GM19193 (cell line): ENCODE results near the gene CNFN.

Experiments
- POLR2A ChIP-seq: IDR thresholded peaks from 4 replicates; pipeline ENCODE4 v1.6.1; 2011; ENCODE audit not compliant: insufficient read depth, insufficient read length; ENCODE audit errors: extremely low read depth

CNFN gene, protein sequence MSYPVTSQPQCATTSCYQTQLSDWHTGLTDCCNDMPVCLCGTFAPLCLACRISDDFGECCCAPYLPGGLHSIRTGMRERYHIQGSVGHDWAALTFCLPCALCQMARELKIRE

DNA sequence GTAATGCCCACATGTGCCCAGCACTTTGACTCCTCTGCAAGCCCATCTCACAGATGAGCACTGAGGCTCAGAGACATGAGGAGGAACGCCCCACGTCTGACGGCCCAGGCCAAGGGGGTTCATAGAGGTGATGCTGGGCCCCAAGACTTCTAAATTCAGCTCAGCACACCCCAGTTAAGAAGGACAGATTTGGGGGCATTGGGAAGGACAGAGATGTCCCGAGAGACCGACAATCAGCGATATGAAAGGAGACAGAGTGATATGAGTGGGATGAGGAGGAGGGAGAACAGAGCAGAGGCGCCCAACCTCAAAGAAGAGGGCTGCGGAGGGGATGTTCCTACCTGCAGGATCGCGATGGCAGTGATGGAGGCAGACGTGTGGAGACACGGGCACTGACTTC, at the start of gene CNFN:
CNFN (minus strand) TSS at position 399 of the 400 bp plus-strand sequence. CDS start 1,260 bp downstream, outside the sequence.
- TF ChIP-seq POLR2A: no peak

DNA sequence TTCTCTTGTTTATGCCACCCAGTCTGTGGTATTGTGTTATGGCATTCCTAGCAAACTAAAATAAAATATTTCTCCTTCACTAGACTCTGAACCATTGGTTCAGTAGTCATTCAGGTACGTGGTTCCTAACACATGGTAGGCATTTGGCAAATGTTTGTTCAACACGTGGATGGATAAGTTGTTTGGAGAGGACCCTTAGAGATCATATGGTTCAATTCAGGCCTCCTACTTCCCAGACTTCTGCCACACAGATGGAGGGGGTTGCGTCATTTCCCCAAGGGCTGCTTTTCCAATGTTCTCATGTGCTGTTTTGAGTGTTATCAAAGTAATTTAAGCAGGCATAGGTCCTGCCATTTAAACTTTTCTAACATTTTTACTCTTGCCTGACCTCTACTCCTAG, 45.9 kb upstream of the CNFN start:
- TF ChIP-seq POLR2A: no peak

DNA sequence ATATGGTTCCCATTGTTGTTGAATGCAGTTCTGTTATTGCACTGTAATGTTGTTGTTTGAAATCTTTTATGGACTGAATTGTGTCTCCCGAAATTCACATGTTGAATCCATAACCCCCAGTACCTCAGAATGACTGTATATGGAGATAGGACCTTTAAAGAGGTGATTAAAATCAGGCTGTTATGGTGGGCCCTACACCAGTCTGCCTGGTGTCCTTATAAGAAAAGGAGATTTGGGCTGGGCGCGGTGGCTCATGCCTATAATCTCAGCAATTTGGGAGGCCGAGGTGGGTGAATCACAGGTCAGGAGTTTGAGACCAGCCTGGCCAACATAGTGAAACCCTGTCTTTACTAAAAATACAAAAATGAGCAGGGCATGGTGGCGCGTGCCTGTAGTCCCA, 45.2 kb upstream of the CNFN start:
- TF ChIP-seq POLR2A: no peak

DNA sequence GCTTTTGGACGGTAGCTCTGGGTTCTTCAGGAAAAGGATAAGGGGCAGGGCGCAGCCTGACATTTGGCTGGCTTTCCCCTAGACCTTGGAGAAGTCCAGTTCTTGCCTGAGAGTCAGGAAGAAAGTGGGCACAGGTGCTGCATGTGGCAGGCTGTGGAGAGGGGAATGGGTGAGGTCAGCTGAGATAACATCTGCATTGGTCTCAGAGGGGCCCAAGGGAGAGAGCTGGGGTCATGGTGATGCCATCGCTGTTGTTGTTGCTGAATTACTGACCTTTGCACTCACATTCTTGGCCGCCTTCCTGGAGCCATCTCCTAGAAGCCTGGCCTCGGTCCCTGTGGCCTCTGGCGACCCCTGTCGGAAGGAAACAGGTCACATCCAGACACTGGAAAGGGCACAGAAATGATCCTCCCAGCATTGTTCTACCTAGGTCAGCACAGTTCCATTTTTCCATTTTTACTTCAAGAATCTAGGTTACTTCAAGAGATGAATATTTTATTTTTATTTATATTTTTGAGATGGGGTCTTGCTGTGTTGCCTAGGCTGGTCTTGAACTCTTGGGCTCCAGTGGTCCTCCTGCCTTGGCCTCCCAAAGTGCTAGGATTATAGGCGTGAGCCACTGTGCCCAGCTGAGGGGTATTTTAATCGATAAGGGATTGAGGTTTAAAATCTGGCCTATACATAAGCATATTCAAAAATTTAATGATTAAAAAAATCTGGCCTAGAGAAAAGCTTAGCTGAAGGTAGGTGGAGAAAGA, 43.6 kb upstream of the CNFN start:
- no peak for TF ChIP-seq POLR2A

DNA sequence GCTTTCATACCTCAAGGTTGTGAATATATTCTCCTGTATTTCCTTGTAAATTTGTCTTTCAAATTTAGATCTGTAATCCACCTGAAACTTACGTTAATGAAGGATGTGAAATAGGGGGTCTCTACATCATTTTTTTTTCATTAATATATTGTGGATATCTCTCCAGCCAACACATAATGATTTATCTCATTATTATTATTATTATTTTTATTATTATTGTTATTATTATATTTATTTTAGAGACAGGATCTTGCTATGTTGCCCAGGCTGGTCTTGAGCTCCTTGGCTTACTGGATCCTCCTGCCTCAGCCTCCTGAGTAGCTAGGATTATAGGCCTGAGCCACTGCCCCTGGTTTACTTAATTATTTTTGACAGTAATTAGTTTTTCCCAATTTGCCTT, 41.4 kb upstream of the CNFN start:
- no peak for TF ChIP-seq POLR2A

DNA sequence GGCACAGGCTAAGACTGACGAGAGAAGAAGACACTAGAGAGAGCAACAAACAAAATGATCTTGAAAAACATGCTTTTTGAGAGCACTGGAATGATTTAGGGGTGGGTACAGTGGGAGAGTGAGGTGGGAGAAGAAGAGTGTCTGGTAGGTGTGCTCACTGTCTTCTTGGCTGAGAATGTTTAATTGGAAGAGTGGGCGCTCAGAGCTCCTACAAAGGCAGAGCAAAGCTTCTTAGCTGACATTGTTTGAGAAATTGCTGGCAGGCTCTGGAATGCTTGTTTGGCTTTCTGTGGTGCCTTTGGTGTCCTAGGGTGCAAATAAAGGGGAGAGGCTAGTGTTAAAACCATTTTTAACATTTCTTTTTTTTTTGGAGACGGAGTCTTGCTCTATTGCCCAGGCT, 38.6 kb upstream of the CNFN start:
- TF ChIP-seq POLR2A: no peak

DNA sequence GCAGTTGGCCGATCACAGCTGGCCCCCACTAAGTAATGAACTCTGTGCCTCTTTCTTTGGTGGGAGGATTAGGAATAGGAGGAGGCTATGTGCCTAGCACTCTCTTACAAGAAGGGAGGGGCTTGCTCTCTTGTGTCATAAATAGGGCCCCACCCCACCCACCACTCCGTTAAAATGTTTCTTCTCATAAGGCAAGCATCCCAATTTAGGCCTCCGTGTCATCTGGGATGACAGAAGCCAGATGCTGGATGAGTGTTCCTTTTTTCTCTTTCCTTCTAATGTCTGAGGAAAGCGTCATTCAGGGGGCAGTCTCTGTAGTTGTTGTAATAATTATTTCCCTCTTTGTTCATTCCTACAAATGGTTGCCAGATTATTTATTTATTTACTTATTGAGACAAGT, 37.2 kb upstream of the CNFN start, which contains the start of gene LIPE:
LIPE (minus strand) TSS at position 76 of the 400 bp plus-strand sequence. CDS start 239 bp downstream, outside the sequence.
- TF ChIP-seq POLR2A: no peak

DNA sequence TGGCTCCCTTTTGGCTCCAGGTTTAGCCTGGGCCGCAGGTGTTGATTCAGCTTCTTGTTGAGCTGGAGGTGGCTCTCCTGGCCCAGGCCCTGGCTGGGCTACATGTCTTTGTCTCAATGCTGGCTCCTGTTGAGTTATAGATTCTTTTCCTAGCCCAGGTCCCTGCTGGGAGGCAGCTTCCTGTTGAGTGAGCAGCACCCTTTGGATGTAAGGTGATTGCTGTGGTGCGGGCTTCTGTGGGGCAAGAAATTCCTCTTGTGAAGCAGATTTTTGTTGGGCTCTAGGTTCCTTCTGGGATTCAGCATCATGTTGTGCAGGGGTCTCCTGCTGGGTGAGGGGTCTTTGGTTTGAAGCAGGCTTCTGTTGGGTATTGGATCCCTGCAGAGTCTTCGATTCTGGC, 36.5 kb upstream of the CNFN start:
- no peak for TF ChIP-seq POLR2A

DNA sequence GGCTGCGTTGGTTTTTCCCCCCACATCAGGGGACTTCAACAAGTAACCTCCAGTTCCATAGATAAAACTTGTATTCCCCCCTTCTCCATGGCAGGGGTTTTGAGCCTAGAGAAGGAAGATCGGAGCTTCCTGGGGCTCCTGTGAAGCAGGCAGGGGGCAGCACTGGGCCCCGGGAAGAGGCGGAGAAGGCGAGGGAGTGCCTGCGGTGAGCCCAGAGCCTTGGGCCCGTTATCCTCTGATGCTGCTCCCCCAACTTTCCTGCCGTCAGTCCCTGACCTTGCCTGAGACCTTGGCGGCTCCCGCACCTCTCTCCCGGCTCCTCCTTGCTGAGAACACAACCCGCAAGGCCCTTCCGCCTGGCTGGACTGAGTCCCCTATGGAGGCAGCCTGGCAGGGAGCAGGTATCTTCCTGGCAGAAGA, 34.6 kb upstream of the CNFN start:
- no peak for TF ChIP-seq POLR2A

DNA sequence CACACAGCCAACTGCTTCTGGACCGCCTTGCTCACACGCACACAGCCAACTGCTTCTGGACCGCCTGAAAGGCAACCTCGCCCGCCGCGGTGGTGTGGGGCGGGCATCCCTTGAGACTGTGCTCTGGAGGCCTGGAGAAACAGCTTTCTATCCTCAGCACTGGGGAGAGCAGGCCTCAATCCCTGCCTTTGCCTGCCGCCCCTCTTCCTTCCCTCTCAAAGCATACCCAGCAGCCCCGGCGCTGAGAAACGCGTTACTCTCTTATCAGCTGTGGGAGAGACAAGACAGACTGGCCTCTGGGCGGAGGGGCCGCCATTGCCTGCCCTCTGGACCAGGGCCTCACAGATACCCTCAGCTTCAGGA, 34.2 kb upstream of the CNFN start:
- no peak for TF ChIP-seq POLR2A

DNA sequence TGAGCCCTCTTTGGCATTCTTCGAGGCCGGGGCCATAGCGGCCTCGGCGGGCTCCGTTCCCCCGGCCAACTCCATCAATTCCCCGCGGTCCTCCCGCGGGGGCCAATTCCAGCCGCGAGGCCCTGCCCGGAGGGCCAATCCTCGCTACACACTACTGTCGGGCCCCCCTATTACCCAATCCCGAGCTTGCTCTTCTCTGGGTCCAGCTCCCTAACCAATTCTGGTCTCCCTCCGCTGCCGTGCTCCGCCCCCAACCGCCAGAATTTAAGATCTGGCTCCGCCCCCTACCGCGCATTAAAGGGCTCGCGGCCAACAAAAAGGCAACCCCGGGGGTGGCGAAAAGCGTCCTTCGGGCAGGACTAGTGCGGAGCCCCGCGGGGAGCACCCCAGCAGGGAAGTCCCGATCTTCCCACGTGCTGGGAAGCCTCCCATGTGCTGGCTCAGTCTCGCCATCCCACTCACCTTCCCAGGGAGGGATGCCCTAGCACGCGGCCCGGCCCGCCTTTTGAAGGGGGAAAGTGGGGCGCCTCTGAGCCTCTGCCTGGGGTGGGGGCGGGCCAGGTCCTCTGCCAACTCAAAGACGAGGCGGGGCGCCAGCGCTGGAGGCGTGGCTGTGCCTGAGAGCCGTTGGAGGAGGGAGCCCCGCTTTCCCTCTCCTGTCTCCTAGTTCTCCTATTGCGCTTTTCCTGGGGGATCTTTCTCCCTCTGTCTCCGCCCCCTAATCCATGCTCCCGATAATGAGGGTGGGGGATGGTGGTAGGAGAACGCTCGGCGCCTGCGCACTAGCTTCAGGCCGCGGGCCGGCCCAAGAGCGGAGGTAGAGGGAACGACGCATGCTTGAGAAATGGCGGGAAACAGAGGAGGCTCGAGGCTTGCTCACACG, 33.6 kb upstream of the CNFN start:
- TF ChIP-seq POLR2A: peak; percentile 52

DNA sequence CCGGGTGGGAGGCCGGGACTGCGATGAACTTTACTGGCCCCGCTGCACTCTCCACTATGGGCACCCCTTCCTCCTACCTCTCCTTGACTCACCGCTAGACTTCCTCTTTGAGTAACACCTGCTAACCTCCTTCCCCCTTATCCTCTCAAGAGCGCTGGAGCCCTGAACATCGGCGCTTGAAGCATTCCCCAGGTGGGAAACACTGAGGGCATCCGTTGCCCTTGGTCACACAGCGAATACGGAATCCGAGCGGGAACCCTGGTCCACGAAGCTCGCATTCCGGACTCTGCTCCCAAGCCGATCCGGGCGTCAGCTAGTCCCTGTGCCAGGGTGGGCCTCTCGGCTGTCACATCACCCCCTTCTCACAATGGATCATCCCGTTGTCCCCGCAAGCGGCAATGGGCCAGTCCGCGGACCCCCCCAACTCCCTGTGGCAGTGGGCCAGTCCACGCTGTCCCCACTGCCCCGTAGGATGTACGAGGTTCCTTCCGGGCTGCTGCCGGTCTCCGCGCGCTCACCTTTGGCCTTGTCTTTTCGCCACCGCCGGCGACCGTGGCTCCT, 32.9 kb upstream of the CNFN start:
- no peak for TF ChIP-seq POLR2A

DNA sequence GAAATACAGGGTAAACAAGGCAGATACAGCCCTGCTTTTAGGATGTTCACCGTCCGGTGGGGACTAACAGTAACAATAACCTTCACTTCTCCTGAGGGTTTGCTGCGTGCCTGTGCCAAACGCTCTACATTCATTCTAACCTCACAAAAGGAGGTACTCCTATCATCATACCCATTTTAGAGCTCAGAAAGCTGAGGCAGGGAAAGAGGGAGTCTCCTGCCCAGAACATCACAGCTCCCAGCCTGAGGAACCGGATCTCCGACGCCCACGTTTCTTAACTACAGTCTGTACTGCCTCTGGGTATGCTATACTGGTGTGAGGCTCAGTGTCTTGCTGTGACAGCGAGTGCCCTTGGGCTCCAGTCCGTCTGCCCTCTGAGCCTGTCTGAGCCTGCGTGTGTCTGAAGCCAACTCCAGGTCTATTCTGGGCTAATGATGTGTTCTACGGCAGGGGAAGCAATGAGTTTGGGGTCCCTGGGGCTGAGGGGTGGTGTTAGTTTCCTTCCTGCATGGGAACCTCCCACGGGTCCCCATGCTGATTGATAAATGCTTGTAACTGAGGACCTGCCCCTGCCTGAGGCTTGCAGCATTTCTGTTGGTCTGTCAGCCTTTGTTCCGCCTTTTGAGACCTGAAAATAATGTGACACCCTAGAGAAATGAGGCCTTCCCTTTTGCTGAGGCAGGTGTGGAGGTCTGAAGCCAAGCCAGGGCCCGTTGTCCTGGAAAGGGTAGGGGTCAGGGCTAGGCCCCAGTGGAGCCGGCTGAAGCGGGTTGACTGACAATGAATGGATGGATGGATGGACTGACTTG, 32.2 kb upstream of the CNFN start:
- no peak for TF ChIP-seq POLR2A

DNA sequence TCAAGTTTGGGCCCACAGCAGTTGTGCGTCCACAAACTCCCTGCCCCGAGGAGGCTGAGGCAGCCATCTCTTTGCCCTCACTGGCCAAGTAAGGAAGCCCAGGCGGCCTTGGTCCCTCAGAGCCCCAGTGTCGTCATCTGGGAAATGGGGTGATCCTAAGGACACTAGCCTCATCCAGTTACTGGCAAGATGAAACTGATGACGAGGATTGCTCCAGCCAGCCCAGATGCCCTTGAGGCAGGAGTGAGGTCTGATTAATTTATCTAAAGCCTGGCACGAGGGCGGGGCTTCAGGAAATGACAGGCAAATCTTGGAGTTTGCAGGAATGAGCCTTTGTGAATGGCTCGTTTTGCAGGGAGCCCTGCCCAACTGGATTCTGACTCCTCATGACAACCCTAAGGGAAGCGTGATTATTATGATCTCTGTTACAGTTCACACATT, 31.5 kb upstream of the CNFN start:
- no peak for TF ChIP-seq POLR2A
